ENCODE data around the gene ANKFY1.

DNA sequence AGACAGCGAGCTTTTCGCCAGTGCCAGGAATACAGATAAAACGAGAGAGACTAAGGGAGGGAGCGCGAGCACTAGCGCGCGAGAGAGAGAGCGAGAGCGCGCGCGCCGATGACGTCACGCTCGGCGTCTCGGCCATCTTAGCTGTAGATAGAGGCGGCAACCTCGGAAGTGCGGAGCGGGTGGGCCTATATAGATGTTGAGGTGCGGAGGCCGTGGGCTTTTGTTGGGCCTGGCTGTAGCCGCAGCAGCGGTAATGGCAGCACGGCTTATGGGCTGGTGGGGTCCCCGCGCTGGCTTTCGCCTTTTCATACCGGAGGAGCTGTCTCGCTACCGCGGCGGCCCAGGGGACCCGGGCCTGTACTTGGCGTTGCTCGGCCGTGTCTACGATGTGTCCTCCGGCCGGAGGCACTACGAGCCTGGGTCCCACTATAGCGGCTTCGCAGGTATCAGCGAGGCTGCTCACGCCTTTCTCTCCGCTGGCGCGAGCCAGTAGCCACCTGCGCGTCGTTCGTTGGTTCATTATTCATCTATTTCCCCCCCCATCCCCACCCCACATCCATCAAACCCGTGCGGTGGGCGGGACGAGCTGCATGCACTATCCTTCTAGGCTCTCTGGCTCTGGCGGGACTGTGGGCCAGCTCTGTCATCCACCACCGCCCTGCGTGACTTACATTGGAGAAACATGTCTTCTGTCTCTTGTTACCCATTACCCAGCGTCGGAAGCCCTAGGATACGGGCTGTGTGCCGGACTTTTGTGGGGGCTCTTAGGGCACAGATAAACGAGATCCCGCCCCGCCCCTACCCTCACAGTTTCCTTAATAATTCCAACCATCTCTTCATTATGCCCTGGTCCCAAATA, 120.0 kb downstream of the ANKFY1 start:
- peak; percentile 71 to 75 for TF ChIP-seq POLR2A (IDR thresholded peaks at IDR 0.05)
- TF ChIP-seq, protein P1, sequence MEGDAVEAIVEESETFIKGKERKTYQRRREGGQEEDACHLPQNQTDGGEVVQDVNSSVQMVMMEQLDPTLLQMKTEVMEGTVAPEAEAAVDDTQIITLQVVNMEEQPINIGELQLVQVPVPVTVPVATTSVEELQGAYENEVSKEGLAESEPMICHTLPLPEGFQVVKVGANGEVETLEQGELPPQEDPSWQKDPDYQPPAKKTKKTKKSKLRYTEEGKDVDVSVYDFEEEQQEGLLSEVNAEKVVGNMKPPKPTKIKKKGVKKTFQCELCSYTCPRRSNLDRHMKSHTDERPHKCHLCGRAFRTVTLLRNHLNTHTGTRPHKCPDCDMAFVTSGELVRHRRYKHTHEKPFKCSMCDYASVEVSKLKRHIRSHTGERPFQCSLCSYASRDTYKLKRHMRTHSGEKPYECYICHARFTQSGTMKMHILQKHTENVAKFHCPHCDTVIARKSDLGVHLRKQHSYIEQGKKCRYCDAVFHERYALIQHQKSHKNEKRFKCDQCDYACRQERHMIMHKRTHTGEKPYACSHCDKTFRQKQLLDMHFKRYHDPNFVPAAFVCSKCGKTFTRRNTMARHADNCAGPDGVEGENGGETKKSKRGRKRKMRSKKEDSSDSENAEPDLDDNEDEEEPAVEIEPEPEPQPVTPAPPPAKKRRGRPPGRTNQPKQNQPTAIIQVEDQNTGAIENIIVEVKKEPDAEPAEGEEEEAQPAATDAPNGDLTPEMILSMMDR (IDR thresholded peaks at IDR 0.05 in 4 of 5, conservative IDR thresholded peaks at IDR 0.05 in 1 of 5), result no peak

All from gastrocnemius medialis (tissue), 4 donors.